TTC549 (cell line): ENCODE data around the gene GNA12.

ENCODE experiments used
- FAIRE-seq: peaks from 2 replicates; lab custom pipeline; 2012; peaks lifted over from hg19 to GRCh38; lab: Jason Lieb, UNC

GNA12 gene

GRCh38 chr7:2777898-2778535 is 66.1 kb downstream of the GNA12 start:
- no peak for FAIRE-seq

GRCh38 chr7:2776401-2776800 is 67.7 kb downstream of the GNA12 start:
- FAIRE-seq, result no peak

- FAIRE-seq, result no peak
These were observed 68.3 kb downstream of the GNA12 start for GRCh38 chr7:2775785-2776184.

GRCh38 chr7:2775376-2775775 is 68.7 kb downstream of the GNA12 start:
- FAIRE-seq, result no peak

- no peak for FAIRE-seq
These were observed 69.2 kb downstream of the GNA12 start for GRCh38 chr7:2774935-2775334.

GRCh38 chr7:2774280-2774679 is 69.8 kb downstream of the GNA12 start:
- no peak for FAIRE-seq

- no peak for FAIRE-seq
These were observed 70.5 kb downstream of the GNA12 start for GRCh38 chr7:2773608-2774007.

GRCh38 chr7:2771274-2771731 is 72.8 kb downstream of the GNA12 start:
- no peak for FAIRE-seq

- no peak for FAIRE-seq
These were observed 79.5 kb downstream of the GNA12 start for GRCh38 chr7:2764621-2765020.

GRCh38 chr7:2763597-2763996 is 80.5 kb downstream of the GNA12 start:
- no peak for FAIRE-seq

- FAIRE-seq, result no peak
These were observed 82.2 kb downstream of the GNA12 start for GRCh38 chr7:2761801-2762497.

- no peak for FAIRE-seq
These were observed 82.9 kb downstream of the GNA12 start for GRCh38 chr7:2761131-2761624.

- FAIRE-seq, result no peak
These were observed 83.8 kb downstream of the GNA12 start for GRCh38 chr7:2760098-2760889.

GRCh38 chr7:2759736-2760097 is 84.4 kb downstream of the GNA12 start:
- no peak for FAIRE-seq

- FAIRE-seq, result no peak
These were observed 85.2 kb downstream of the GNA12 start for GRCh38 chr7:2758673-2759616.

- peak; percentile 7 for FAIRE-seq
These were observed 86.0 kb downstream of the GNA12 start for GRCh38 chr7:2757904-2758672.

GRCh38 chr7:2757361-2757903 is 86.7 kb downstream of the GNA12 start:
- no peak for FAIRE-seq

- no peak for FAIRE-seq
These were observed 88.6 kb downstream of the GNA12 start for GRCh38 chr7:2755531-2755930.

GRCh38 chr7:2754912-2755311 is 89.2 kb downstream of the GNA12 start:
- FAIRE-seq, result no peak

GRCh38 chr7:2754086-2754485 is 90.0 kb downstream of the GNA12 start:
- no peak for FAIRE-seq

GRCh38 chr7:2753148-2753547 is 91.0 kb downstream of the GNA12 start:
- FAIRE-seq, result no peak
